GM21786 (cell line): ENCODE measurements around the gene PTGER1.

Source experiments
- ATAC-seq: cut with Tn5 transposase; IDR thresholded peaks from one replicate; pipeline ENCODE4 v1.9.1; 2021; ENCODE audit not compliant: unreplicated experiment

PTGER1 gene

GRCh38 chr19:14442891-14443631 is 32.1 kb downstream of the PTGER1 start:
- no peak for ATAC-seq

GRCh38 chr19:14441041-14441938 is 33.9 kb downstream of the PTGER1 start:
- no peak for ATAC-seq

GRCh38 chr19:14440049-14440448 is 35.1 kb downstream of the PTGER1 start:
- peak; percentile 62 for ATAC-seq

- ATAC-seq = no peak
These were observed 36.1 kb downstream of the PTGER1 start for GRCh38 chr19:14439014-14439413.

GRCh38 chr19:14437578-14438140 is 37.5 kb downstream of the PTGER1 start:
- ATAC-seq = no peak

- no peak for ATAC-seq
These were observed 39.7 kb downstream of the PTGER1 start for GRCh38 chr19:14435320-14436050.

GRCh38 chr19:14434543-14435319 is 40.4 kb downstream of the PTGER1 start:
- no peak for ATAC-seq

GRCh38 chr19:14433554-14434501 is 41.3 kb downstream of the PTGER1 start:
- no peak for ATAC-seq

GRCh38 chr19:14432791-14433553 is 42.2 kb downstream of the PTGER1 start, which contains the start of gene PKN1:
TSS of gene PKN1 (plus strand) at chr19:14433306. CDS start at chr19:14433522, 216 bp downstream.
- no peak for ATAC-seq

GRCh38 chr19:14430712-14431111 is 44.4 kb downstream of the PTGER1 start:
- ATAC-seq = no peak

- no peak for ATAC-seq
These were observed 46.2 kb downstream of the PTGER1 start for GRCh38 chr19:14428882-14429416.

- ATAC-seq = no peak
These were observed 47.7 kb downstream of the PTGER1 start for GRCh38 chr19:14427461-14427860.

- no peak for ATAC-seq
These were observed 49.4 kb downstream of the PTGER1 start for GRCh38 chr19:14425696-14426138.
